ES-I3 (cell line): ENCODE data around the gene STARD6.
"Not testable (repeated sequence)": the region's sequence is repeated elsewhere in the genome, so short reads cannot be mapped to it uniquely, and the experiment has no call there.

Experiments
- H3K36me3 ChIP-seq: 2 replicates; pipeline ENCODE4 v1.6.1; 2013; ENCODE audit warnings: mild to moderate bottlenecking, low read length, control low read depth, moderate library complexity; ENCODE audit not compliant: insufficient read depth
- H3K4me1 ChIP-seq: 2 replicates; pipeline ENCODE4 v1.6.1; 2013; ENCODE audit warnings: mild to moderate bottlenecking, control low read depth, low read length; ENCODE audit not compliant: insufficient read depth
- H3K9ac ChIP-seq: 2 replicates; pipeline ENCODE4 v1.6.1; 2013; ENCODE audit warnings: low read depth, mild to moderate bottlenecking, low read length, moderate library complexity
- H3K9me3 ChIP-seq: 2 replicates; pipeline ENCODE4 v1.6.1; 2013; ENCODE audit warnings: mild to moderate bottlenecking, low read length, moderate library complexity; ENCODE audit not compliant: control insufficient read depth, insufficient read depth

STARD6 gene

DNA sequence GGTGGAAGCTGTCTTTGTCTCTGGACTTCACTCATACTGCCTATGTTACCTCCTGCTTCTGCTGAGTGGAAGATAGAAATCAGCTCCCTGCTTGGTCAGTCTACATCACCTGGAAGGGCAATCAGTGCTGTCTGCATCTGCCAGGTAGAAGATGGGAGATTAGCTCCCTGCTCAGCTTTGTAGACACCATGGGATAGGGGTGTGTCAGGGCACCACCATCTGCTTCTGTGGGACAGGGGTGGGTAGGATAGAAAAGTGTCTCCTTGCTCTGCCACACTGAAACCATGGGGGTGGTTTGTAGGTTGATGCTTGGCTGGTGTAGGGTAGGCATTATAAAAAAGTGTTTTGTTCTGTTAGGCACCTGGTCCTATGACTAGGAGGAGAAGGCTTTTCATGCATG lies 34.1 kb downstream of the STARD6 start:
- H3K36me3 ChIP-seq: no peaks in the 10 kb centered on the region
- H3K9ac ChIP-seq: no peak overlapping the region
- H3K4me1 ChIP-seq: no peaks in the 10 kb centered on the region
- no peaks in the 10 kb centered on the region for H3K9me3 ChIP-seq

GRCh38 chr18:54316071-54316820 lies 41.4 kb downstream of the STARD6 start:
- H3K9ac ChIP-seq: no peak overlapping the region

GRCh38 chr18:54309564-54309963 lies 48.1 kb downstream of the STARD6 start:
- H3K4me1 ChIP-seq, H3K36me3 ChIP-seq, H3K9ac ChIP-seq, H3K9me3 ChIP-seq: not testable (repeated sequence)

More at GRCh38 chr18:54316071-54316820, 41.4 kb downstream of the STARD6 start:
- Histone ChIP-seq H3K9me3 (no peaks in the 10 kb centered on the region; the same call in 1 of the 2 replicates), H3K36me3 (no peaks in the 10 kb centered on the region), H3K4me1 (no peaks in the 10 kb centered on the region)

DNA sequence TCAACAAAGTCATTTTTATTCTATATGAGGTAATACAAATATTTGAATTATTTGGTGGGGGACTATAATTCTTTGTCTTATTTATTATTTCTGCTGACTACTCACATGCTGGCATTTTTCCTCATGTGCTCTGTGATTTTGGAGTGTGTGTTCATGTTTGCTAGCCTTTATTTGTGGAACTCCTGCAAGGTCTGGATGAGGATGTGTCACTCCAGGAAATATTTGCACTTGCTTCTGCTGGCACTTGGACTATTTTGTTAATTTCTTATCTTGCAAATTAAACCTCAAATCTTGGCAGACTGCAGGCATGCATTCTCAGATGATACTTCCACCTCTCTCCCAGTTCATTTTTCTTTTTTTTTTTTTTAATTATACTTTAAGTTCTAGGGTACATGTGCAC lies 54.2 kb downstream of the STARD6 start:
- Histone ChIP-seq H3K9me3 (no peaks in the 10 kb centered on the region), H3K4me1 (no peaks in the 10 kb centered on the region), H3K36me3 (no peaks in the 10 kb centered on the region), H3K9ac (no peak overlapping the region)

DNA sequence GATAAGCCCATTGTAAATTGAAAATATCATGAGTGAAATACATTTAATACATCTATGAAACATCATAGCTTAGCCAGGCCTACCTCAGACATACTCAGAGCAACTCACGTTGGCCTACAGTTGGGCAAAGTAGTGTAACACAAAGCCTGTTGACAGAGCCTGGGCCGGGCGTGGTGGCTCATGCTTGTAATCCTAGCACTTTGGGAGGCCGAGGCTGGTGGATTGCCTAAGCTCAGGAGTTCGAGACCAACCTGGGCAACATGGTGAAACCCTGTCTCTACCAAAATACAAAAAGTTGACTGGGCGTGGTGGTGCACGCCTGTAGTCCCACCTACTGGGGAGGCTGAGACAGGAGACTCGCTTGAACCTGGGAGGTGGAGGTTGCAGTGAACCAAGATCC lies 58.7 kb downstream of the STARD6 start:
- not testable (repeated sequence) for H3K36me3 ChIP-seq, H3K4me1 ChIP-seq, H3K9ac ChIP-seq, H3K9me3 ChIP-seq

- no peaks in the 10 kb centered on the region for H3K4me1 ChIP-seq
- H3K36me3 ChIP-seq: peaks cover 3% of the 10 kb centered on the region; the same call in 1 of the 2 replicates
- no peak overlapping the region for H3K9ac ChIP-seq
- no peaks in the 10 kb centered on the region; the same call in 1 of the 2 replicates for H3K9me3 ChIP-seq
These were observed 61.6 kb downstream of the STARD6 start for GRCh38 chr18:54296062-54296461.

DNA sequence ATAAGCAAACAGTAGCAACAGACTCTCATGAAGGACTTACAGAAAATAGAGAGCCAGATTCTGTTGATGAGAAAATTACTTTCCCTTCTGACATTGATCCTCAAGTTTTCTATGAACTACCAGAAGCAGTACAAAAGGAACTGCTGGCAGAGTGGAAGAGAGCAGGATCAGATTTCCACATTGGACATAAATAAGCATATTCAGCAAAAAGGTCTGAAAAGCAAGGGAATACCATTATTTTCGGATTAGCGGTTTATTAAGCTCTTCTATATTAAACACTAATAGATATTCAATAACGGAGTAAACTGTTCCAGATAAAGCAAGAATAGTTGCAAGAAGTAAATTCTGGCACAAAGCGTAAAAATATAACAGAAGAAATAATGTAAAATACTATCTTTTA lies 63.4 kb downstream of the STARD6 start:
- peaks cover 3% of the 10 kb centered on the region; the same call in 1 of the 2 replicates for H3K36me3 ChIP-seq
- no peak overlapping the region for H3K9ac ChIP-seq
- H3K9me3 ChIP-seq: no peaks in the 10 kb centered on the region; the same call in 1 of the 2 replicates
- H3K4me1 ChIP-seq: no peaks in the 10 kb centered on the region

- 0 out of 2 replicates have a peak, but pooled peaks cover 2% of the 10 kb centered on the region for H3K9me3 ChIP-seq
- H3K4me1 ChIP-seq: no peaks in the 10 kb centered on the region
- no peak overlapping the region for H3K9ac ChIP-seq
- H3K36me3 ChIP-seq: peaks cover 12% of the 10 kb centered on the region
These were observed 72.5 kb downstream of the STARD6 start for GRCh38 chr18:54284981-54285785.

- peaks cover 12% of the 10 kb centered on the region for H3K36me3 ChIP-seq
These were observed 73.1 kb downstream of the STARD6 start for GRCh38 chr18:54284535-54284934.

GRCh38 chr18:54280220-54280569 lies 77.5 kb downstream of the STARD6 start:
- H3K9me3 ChIP-seq: no peaks in the 10 kb centered on the region
- H3K36me3 ChIP-seq: peaks cover 11% of the 10 kb centered on the region
- no peaks in the 10 kb centered on the region for H3K4me1 ChIP-seq
- no peak overlapping the region for H3K9ac ChIP-seq

More at GRCh38 chr18:54284535-54284934, 73.1 kb downstream of the STARD6 start:
- no peak overlapping the region for H3K9ac ChIP-seq
- no peaks in the 10 kb centered on the region for H3K4me1 ChIP-seq
- H3K9me3 ChIP-seq: 0 out of 2 replicates have a peak, but pooled peaks cover 2% of the 10 kb centered on the region

GRCh38 chr18:54279477-54280219 lies 78.0 kb downstream of the STARD6 start:
- Histone ChIP-seq H3K36me3 (peaks cover 11% of the 10 kb centered on the region), H3K4me1 (no peaks in the 10 kb centered on the region), H3K9me3 (no peaks in the 10 kb centered on the region), H3K9ac (no peak overlapping the region)

DNA sequence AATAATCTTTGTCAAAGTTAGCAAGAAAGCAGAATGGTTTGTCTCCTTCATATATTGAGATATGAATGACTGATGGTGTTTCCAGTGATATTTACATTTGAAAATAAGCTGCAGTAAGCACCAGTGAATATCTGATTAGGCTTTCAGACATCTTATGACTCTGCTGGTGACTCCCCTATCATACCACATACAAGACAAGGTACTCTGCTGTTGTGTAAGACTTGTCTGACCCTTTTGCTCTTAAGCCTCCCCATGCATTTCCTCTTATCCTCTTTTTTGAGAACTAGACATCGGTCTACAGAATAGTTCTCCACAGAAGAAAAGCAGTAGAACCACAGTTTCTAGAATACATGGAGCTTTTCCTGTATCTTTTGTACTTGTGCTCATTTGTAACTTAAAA lies 79.0 kb downstream of the STARD6 start:
- peaks cover 11% of the 10 kb centered on the region for H3K36me3 ChIP-seq
- no peaks in the 10 kb centered on the region for H3K9me3 ChIP-seq
- H3K4me1 ChIP-seq: no peaks in the 10 kb centered on the region
- H3K9ac ChIP-seq: no peak overlapping the region

GRCh38 chr18:54277899-54278298 lies 79.8 kb downstream of the STARD6 start:
- Histone ChIP-seq H3K4me1 (no peaks in the 10 kb centered on the region), H3K36me3 (peaks cover 11% of the 10 kb centered on the region)

More at GRCh38 chr18:54277899-54278298, 79.8 kb downstream of the STARD6 start:
- H3K9me3 ChIP-seq: no peaks in the 10 kb centered on the region
- H3K9ac ChIP-seq: no peak overlapping the region
